Measurements from ENCODE around the gene CLNK. TPM values are rescaled to one million over a fixed set of nuclear protein-coding genes. Genes with fewer than 3 reads are reported as not detected.
A peak's percentile ranks its signal among the peaks of the same experiment; 100 is the strongest.

The CLNK gene
- total RNA-seq, 4 donors from 2014 or later = 0.19 TPM; not detected in 3

- Histone ChIP-seq H3K4me3 (no peak overlapping the region), H3K36me3 (no peaks in the 10 kb centered on the region), H3K9me3 (no peaks in the 10 kb centered on the region), H3K27me3 (no peaks in the 10 kb centered on the region), H3K4me1 (no peaks in the 10 kb centered on the region), H3K27ac (no peak overlapping the region)
- intact Hi-C loops (cut with DNase I) = no loop called here
- no peak for DNase-seq
- TF ChIP-seq POLR2A (IDR thresholded peaks at IDR 0.05) (no peak), CTCF (IDR thresholded peaks at IDR 0.05) (no peak)
These were observed 205.9 kb downstream of the CLNK start for GRCh38 chr4:10478621-10479020.

- Histone ChIP-seq H3K27me3 (peaks cover 0 to 6% (median 0%) of the 10 kb centered on the region in 4 donors), H3K27ac (no peak overlapping the region), H3K4me1 (no peaks in the 10 kb centered on the region), H3K4me3 (no peak overlapping the region), H3K9me3 (no peaks in the 10 kb centered on the region), H3K36me3 (no peaks in the 10 kb centered on the region)
- no peak for TF ChIP-seq POLR2A (IDR thresholded peaks at IDR 0.05)
- TF ChIP-seq CTCF (IDR thresholded peaks at IDR 0.05) = no peak
- intact Hi-C loops (cut with DNase I) = no loop called here
- WGBS, 2 donors = 71 to 85% methylated on average over 3 to 5 of the region's 5 CpGs
- DNase-seq = no peak
These were observed 214.1 kb downstream of the CLNK start for GRCh38 chr4:10470505-10470904.

- DNase-seq = no peak
- H3K27ac ChIP-seq = no peak overlapping the region
- H3K9me3 ChIP-seq = no peaks in the 10 kb centered on the region
- TF ChIP-seq POLR2A (IDR thresholded peaks at IDR 0.05) (no peak), CTCF (IDR thresholded peaks at IDR 0.05) (no peak)
- no peaks in the 10 kb centered on the region for H3K36me3 ChIP-seq
- H3K4me3 ChIP-seq = no peak overlapping the region
- whole genome bisulfite sequencing, 2 donors = 73 to 78% methylated on average over 5 of the region's 5 CpGs
- intact Hi-C loops (cut with DNase I) = no loop called here
- peaks cover 0 to 45% (median 4%) of the 10 kb centered on the region in 4 donors for H3K27me3 ChIP-seq
- peaks cover under 1 to 9% (median 3%) of the 10 kb centered on the region in 3 donors for H3K4me1 ChIP-seq
These were observed 218.4 kb downstream of the CLNK start for GRCh38 chr4:10466161-10466560.

- intact Hi-C loops (cut with DNase I) = no loop called here
- no peak overlapping the region for H3K4me3 ChIP-seq
- H3K27me3 ChIP-seq = peaks cover 0 to 71% (median 4%) of the 10 kb centered on the region in 4 donors
- DNase-seq = no peak
- TF ChIP-seq CTCF (IDR thresholded peaks at IDR 0.05) (no peak), POLR2A (IDR thresholded peaks at IDR 0.05) (no peak)
- WGBS, 2 donors = 93 to 97% methylated on average over 4 of the region's 4 CpGs
- peaks cover 3 to 19% (median 4%) of the 10 kb centered on the region in 3 donors for H3K4me1 ChIP-seq
- H3K9me3 ChIP-seq = no peaks in the 10 kb centered on the region
- no peak overlapping the region for H3K27ac ChIP-seq
- no peaks in the 10 kb centered on the region for H3K36me3 ChIP-seq
These were observed 221.7 kb downstream of the CLNK start for GRCh38 chr4:10462876-10463275.

- 42 to 52% methylated on average over 22 to 26 of the region's 27 CpGs for WGBS, 2 donors
- no peak for DNase-seq
- H3K27ac ChIP-seq = no peak overlapping the region
These were observed 222.6 kb downstream of the CLNK start for GRCh38 chr4:10461850-10462400.

More at GRCh38 chr4:10461850-10462400, 222.6 kb downstream of the CLNK start:
- H3K9me3 ChIP-seq = no peaks in the 10 kb centered on the region
- H3K4me3 ChIP-seq = peak overlapping the region in 2 of 4 donors; percentile 37 to 58
- intact Hi-C loops (cut with DNase I) = no loop called here
- TF ChIP-seq POLR2A (IDR thresholded peaks at IDR 0.05) (no peak), CTCF (IDR thresholded peaks at IDR 0.05) (no peak)
- peaks cover 4 to 26% (median 7%) of the 10 kb centered on the region in 3 donors for H3K4me1 ChIP-seq
- peaks cover 0 to 75% (median 4%) of the 10 kb centered on the region in 4 donors for H3K27me3 ChIP-seq
- H3K36me3 ChIP-seq = no peaks in the 10 kb centered on the region

Data from esophagus squamous epithelium (tissue), 5 donors.